ENCODE results near the gene COPS3.

DNA sequence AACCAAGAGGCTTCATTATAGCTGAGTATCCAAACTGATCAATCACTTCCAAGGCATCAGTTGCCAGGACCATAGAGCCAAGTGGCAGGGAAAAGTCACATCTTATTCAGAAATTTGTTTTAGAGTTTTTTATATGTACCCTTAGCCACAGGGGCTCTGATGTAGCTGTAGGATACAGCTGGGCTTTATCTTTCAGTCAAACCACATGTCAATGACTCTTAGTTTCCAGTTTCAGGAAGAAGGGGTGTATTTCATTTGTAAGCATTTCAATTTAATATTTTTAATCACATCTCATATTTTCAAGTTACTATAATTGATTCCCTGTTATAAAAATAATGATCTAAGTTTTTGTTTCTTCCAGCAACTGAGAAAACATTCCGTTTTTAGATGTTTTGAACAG is 41.2 kb downstream of the COPS3 start:
- TF ChIP-seq, protein P1, sequence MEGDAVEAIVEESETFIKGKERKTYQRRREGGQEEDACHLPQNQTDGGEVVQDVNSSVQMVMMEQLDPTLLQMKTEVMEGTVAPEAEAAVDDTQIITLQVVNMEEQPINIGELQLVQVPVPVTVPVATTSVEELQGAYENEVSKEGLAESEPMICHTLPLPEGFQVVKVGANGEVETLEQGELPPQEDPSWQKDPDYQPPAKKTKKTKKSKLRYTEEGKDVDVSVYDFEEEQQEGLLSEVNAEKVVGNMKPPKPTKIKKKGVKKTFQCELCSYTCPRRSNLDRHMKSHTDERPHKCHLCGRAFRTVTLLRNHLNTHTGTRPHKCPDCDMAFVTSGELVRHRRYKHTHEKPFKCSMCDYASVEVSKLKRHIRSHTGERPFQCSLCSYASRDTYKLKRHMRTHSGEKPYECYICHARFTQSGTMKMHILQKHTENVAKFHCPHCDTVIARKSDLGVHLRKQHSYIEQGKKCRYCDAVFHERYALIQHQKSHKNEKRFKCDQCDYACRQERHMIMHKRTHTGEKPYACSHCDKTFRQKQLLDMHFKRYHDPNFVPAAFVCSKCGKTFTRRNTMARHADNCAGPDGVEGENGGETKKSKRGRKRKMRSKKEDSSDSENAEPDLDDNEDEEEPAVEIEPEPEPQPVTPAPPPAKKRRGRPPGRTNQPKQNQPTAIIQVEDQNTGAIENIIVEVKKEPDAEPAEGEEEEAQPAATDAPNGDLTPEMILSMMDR (IDR thresholded peaks at IDR 0.05): no peak
- TF ChIP-seq POLR2A (IDR thresholded peaks at IDR 0.05): no peak
